Adrenal gland (tissue), 12 donors: ENCODE results near the gene TAF1B. TPM values are rescaled to one million over a fixed set of nuclear protein-coding genes. Genes with fewer than 3 reads are reported as not detected.

Source experiments
- DNase-seq, 7 donors: peaks; one replicate each; pipeline ENCODE4 v3.0.0-alpha.2; 2019 to 2020
- H3K27ac ChIP-seq, 5 donors: fragments of 200-600 bp; sonication (generic) in 4 of 5; 1 replicate in 3 of 5; 2 replicates in 2 of 5; pipeline versions ENCODE4 v1.5.1 to v1.8.0; 2016 to 2020; ENCODE audit warnings: mild to moderate bottlenecking in 1 of 5
- H3K27me3 ChIP-seq: fragments of 200-600 bp; 2 replicates; pipeline ENCODE4 v1.8.0; 2021
- H3K36me3 ChIP-seq, 2 donors: fragments of 200-600 bp; replicated peaks in 1 of 2; 1 replicate in 1 of 2; 2 replicates in 1 of 2; pipeline versions ENCODE4 v1.5.1 to v1.8.0; 2018 to 2022
- H3K4me1 ChIP-seq, 2 donors: fragments of 200-600 bp; replicated peaks in 1 of 2; 1 replicate in 1 of 2; 2 replicates in 1 of 2; pipeline versions ENCODE4 v1.5.1 to v1.8.0; 2018 to 2021
- H3K4me3 ChIP-seq, 4 donors: fragments of 200-600 bp; sonication (generic) in 3 of 4; one replicate each; pipeline ENCODE4 v1.5.1; 2016 to 2018
- H3K9me3 ChIP-seq, 3 donors: fragments of 200-600 bp; sonication (generic) in 1 of 3; replicated peaks in 1 of 3; 1 replicate in 2 of 3; 2 replicates in 1 of 3; pipeline versions ENCODE4 v1.5.1 to v1.8.0; 2016 to 2021
- CTCF ChIP-seq, 6 experiments: fragments of 450-650 bp in 4 of 6; fragments of 200-600 bp in 2 of 6; sonication (generic) in 1 of 6; IDR thresholded peaks; 1 replicate in 5 of 6; 2 replicates in 1 of 6; pipeline versions ENCODE4 v1.5.1 to v1.8.0; 2016 to 2021; ENCODE audit warnings: antibody characterized with exemption in 6 of 6, mild to moderate bottlenecking in 2 of 6, moderate library complexity in 1 of 6
- POLR2A ChIP-seq, 2 donors: fragments of 450-650 bp; IDR thresholded peaks; one replicate each; pipeline ENCODE4 v1.6.1; 2017; ENCODE audit warnings: antibody characterized with exemption in 2 of 2, mild to moderate bottlenecking in 2 of 2, moderate library complexity in 1 of 2
- WGBS, 4 donors: extraction: QIAGEN DNeasy Blood & Tissue Kit in 2 of 4; methylation state at CpG; one replicate each; pipeline versions ENCODE4 v1.1.5 to v1.1.7; 2013 to 2017; 5-methylcytosine and 5-hydroxymethylcytosine counted together
- intact Hi-C, 2 donors: fragments of 100-400 bp; cut with DNase I; formaldehyde crosslinking; loops; one replicate each; pipeline versions ENCODE4 v1.14.1 to v1.15.0; 2022 to 2023
- polyA plus RNA-seq, 3 donors: library from polyadenylated mRNA; stranded (reverse); fragments of 200-250 nt in 2 of 3; fragments of 350-450 nt in 1 of 3; fragmentation: Illumina TruSeq in 1 of 3; extraction: RNeasy Lipid Tissue Mini Kit (QIAGEN cat#74804) in 1 of 3; gene quantifications; one replicate each; pipeline ENCODE4 v1.2.3, GENCODE V29; 2013 to 2014
- total RNA-seq, 9 donors: library from RNA; depleted of rRNA in 4 of 9; stranded (reverse); fragments of >200 nt in 4 of 9; fragments of 120-200 nt in 1 of 9; fragmentation: NEBNext Ultra II Directional in 1 of 9; extraction: Animal tissue kit (Norgen Biotek cat#: 25700) in 1 of 9; gene quantifications; one replicate each; pipeline versions ENCODE4 v1.1.0 to v1.2.4, GENCODE V29; 2013 to 2023
- donor health status: healthy with polysubstance abuse.
- donor health status: Bipolar disorder and iron deficiency.
- donor health status: DM: yes; HTN: yes; CAD: no.
- donor health status: DM: no; HTN: no; CAD: no.
- donor health status: DM: no; HTN: no; CAD: no.
- donor health status: DM: yes; HTN: yes; CAD: no.

Gene TAF1B
- total and polyA plus RNA-seq, 12 donors: 3.1 to 21.6 (median 14.9) TPM

- Histone ChIP-seq H3K27me3 (no peaks in the 10 kb centered on the region), H3K36me3 (no peaks in the 10 kb centered on the region), H3K27ac (no peak overlapping the region), H3K4me3 (no peak overlapping the region), H3K4me1 (no peaks in the 10 kb centered on the region), H3K9me3 (no peaks in the 10 kb centered on the region)
- DNase-seq: no peak
- no peak for TF ChIP-seq POLR2A (IDR thresholded peaks at IDR 0.05)
- TF ChIP-seq CTCF (IDR thresholded peaks at IDR 0.05): no peak
- intact Hi-C loops: no loop called here
- WGBS, 4 donors: 70 to 77% (median 72%) methylated on average over 3 of the region's 3 CpGs
Measured at GRCh38 chr2:9966491-9967022, 123.3 kb downstream of the TAF1B start.

DNA sequence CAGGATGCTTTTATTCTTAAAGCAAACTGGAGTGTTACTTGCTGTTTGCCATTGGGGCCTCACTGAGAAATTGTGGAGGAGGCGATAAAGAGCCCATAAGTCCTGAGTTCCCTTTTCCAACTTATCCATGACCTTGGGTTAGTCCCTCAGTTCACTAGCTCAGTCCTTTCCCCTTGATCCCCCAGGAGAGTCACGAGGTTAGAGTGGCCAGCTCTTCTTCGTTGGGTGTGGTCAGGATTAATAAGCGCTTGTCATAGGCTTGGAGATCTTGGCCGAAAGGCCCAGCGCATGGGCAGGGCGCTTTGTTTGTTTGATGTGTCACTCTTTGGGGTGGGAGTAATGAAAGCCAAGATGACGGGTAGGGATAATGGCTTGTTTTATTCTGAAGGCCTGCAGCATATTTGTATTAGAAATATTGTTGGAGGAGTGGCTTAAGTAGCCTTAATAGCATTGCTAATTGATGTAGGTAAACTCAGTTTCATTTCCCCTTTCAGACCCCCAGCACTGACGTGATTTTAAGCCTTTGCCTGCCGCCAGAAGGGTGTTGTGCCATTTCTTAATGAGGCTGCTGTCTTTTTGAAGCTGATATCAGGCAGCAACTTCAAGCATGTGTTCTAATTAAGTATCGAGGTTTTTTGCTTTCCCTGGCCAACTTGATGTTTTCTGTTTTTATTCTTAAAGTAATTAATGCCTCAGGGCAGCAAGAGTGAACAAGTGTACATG lies 123.9 kb downstream of the TAF1B start:
- Histone ChIP-seq H3K27me3 (no peaks in the 10 kb centered on the region), H3K27ac (no peak overlapping the region), H3K36me3 (no peaks in the 10 kb centered on the region), H3K4me3 (no peak overlapping the region), H3K9me3 (no peaks in the 10 kb centered on the region), H3K4me1 (no peaks in the 10 kb centered on the region)
- TF ChIP-seq CTCF (IDR thresholded peaks at IDR 0.05): no peak
- no peak for TF ChIP-seq POLR2A (IDR thresholded peaks at IDR 0.05)
- no peak for DNase-seq
- intact Hi-C loops: no loop called here
- WGBS, 4 donors: 88 to 96% (median 90%) methylated on average over 11 of the region's 11 CpGs

GRCh38 chr2:9968553-9969497 lies 125.6 kb downstream of the TAF1B start:
- intact Hi-C loops: no loop called here
- DNase-seq: no peak
- 91 to 95% (median 93%) methylated on average over 10 of the region's 10 CpGs for WGBS, 4 donors
- no peaks in the 10 kb centered on the region for H3K27me3 ChIP-seq
- no peaks in the 10 kb centered on the region for H3K9me3 ChIP-seq
- TF ChIP-seq POLR2A (IDR thresholded peaks at IDR 0.05): no peak
- TF ChIP-seq CTCF (IDR thresholded peaks at IDR 0.05): no peak
- H3K4me1 ChIP-seq: no peaks in the 10 kb centered on the region
- H3K27ac ChIP-seq: no peak overlapping the region
- no peak overlapping the region for H3K4me3 ChIP-seq
- no peaks in the 10 kb centered on the region for H3K36me3 ChIP-seq
